WTC11 (cell line): ENCODE results near the gene RBFOX1. TPM values are rescaled to one million over a fixed set of nuclear protein-coding genes. Genes with fewer than 3 reads are reported as not detected.

ENCODE experiments used
- ATAC-seq: fragments of 200-7000 bp; cut with Tn5 transposase; 2 replicates; pipeline ENCODE4 v1.10.0; 2021; ENCODE audit warnings: mild to moderate bottlenecking, moderate library complexity
- CTCF ChIA-PET: fragments of 300-600 bp; sonication (Branson Sonifier 250); formaldehyde crosslinking; loops from one replicate; lab custom pipeline; 2021; ENCODE audit warnings: antibody characterized with exemption; lab: Charles Lee
- POLR2A ChIA-PET: fragments of 350-600 bp; sonication (Branson Sonifier 250); formaldehyde crosslinking; loops from one replicate; lab custom pipeline; 2021; ENCODE audit warnings: antibody characterized with exemption; lab: Charles Lee
- DNase-seq: peaks from one replicate; pipeline ENCODE4 v3.0.0; 2021; ENCODE audit warnings: low spot score
- H3K27ac Mint-ChIP-seq: 2 replicates; pipeline ENCODE4 v1.8.0; 2021; ENCODE audit warnings: mixed read lengths
- H3K27me3 Mint-ChIP-seq: 2 replicates; pipeline ENCODE4 v1.8.0; 2021; ENCODE audit warnings: low read depth, mild to moderate bottlenecking, moderate library complexity, mixed read lengths
- H3K36me3 Mint-ChIP-seq: 2 replicates; pipeline ENCODE4 v1.8.0; 2021; ENCODE audit warnings: mixed read lengths
- H3K4me1 Mint-ChIP-seq: 2 replicates; pipeline ENCODE4 v1.8.0; 2022; ENCODE audit warnings: mixed read lengths
- H3K4me3 Mint-ChIP-seq: 2 replicates; pipeline ENCODE4 v1.8.0; 2021; ENCODE audit warnings: mild to moderate bottlenecking, moderate library complexity, mixed read lengths
- H3K9me3 Mint-ChIP-seq: 2 replicates; pipeline ENCODE4 v1.8.0; 2021; ENCODE audit warnings: mixed read lengths
- AR ChIP-seq: fragments of 250-450 bp; sonication (Bioruptor Pico); IDR thresholded peaks from 2 replicates; pipeline ENCODE4 v1.9.0; 2021; ENCODE audit warnings: mild to moderate bottlenecking
- ATF6 ChIP-seq: sonication (generic); formaldehyde crosslinking; IDR thresholded peaks from 2 replicates; pipeline ENCODE4 v1.8.1; 2023; ENCODE audit warnings: mild to moderate bottlenecking, missing genetic modification reagents
- CREM ChIP-seq: sonication (generic); formaldehyde crosslinking; IDR thresholded peaks from 2 replicates; pipeline ENCODE4 v1.8.1; 2022; ENCODE audit warnings: mild to moderate bottlenecking, missing genetic modification reagents, moderate library complexity
- E2F4 ChIP-seq: sonication (generic); formaldehyde crosslinking; IDR thresholded peaks from 2 replicates; pipeline ENCODE4 v1.8.1; 2022; ENCODE audit warnings: low read depth, mild to moderate bottlenecking, moderate library complexity, missing genetic modification reagents, borderline replicate concordance
- ELF4 ChIP-seq: sonication (generic); formaldehyde crosslinking; IDR thresholded peaks from 2 replicates; pipeline ENCODE4 v1.8.1; 2022; ENCODE audit warnings: low read depth, mild to moderate bottlenecking, moderate library complexity, missing genetic modification reagents
- JAZF1 ChIP-seq: fragments of 250-450 bp; sonication (Bioruptor Pico); IDR thresholded peaks from 2 replicates; pipeline ENCODE4 v1.9.0; 2021; ENCODE audit warnings: moderate library complexity, mild to moderate bottlenecking, inconsistent platforms
- MXD4 ChIP-seq: fragments of 250-450 bp; sonication (Bioruptor Pico); IDR thresholded peaks from 2 replicates; pipeline ENCODE4 v1.8.0; 2021; ENCODE audit warnings: mild to moderate bottlenecking, moderate library complexity, borderline replicate concordance
- NFATC4 ChIP-seq: fragments of 250-450 bp; sonication (Bioruptor Pico); IDR thresholded peaks from 2 replicates; pipeline ENCODE4 v1.9.0; 2021; ENCODE audit warnings: mild to moderate bottlenecking
- STAT6 ChIP-seq: sonication (generic); formaldehyde crosslinking; conservative IDR thresholded peaks from 2 replicates; pipeline ENCODE4 v1.8.1; 2023; ENCODE audit warnings: mild to moderate bottlenecking, low read depth, missing genetic modification reagents, moderate library complexity
- USF2 ChIP-seq: sonication (generic); formaldehyde crosslinking; IDR thresholded peaks from 2 replicates; pipeline ENCODE4 v1.8.1; 2023; ENCODE audit warnings: mild to moderate bottlenecking, missing genetic modification reagents, moderate library complexity
- ZBTB21 ChIP-seq: sonication (generic); formaldehyde crosslinking; IDR thresholded peaks from 2 replicates; pipeline ENCODE4 v1.8.1; 2023; ENCODE audit warnings: mild to moderate bottlenecking, missing genetic modification reagents, borderline replicate concordance
- ZNF263 ChIP-seq: sonication (generic); formaldehyde crosslinking; IDR thresholded peaks from 2 replicates; pipeline ENCODE4 v1.8.1; 2022; ENCODE audit warnings: low read depth, mild to moderate bottlenecking, moderate library complexity, missing genetic modification reagents
- total RNA-seq: library from RNA; stranded (reverse); gene quantifications from 3 replicates; pipeline ENCODE4 v1.2.3, GENCODE V29; 2021

Gene RBFOX1
- total RNA-seq, 1 experiment from 2014 or later = 1.1 TPM

GRCh38 chr16:7318686-7319085, 14.0 kb upstream of the RBFOX1 start (continued):
- TF ChIP-seq E2F4 (CRISPR knock-in tag) (no peak), ELF4 (CRISPR knock-in tag) (no peak), CREM (CRISPR knock-in tag) (no peak), AR (CRISPR knock-in tag) (no peak)

- CTCF ChIA-PET = no interaction called here
- peaks cover 16% of the 10 kb centered on the region for H3K27me3 Mint-ChIP-seq
Measured at GRCh38 chr16:7319514-7319913, 13.1 kb upstream of the RBFOX1 start.

GRCh38 chr16:7321661-7322060, 11.0 kb upstream of the RBFOX1 start:
- POLR2A ChIA-PET = no interaction called here
- Mint-ChIP-seq H3K27me3 (peaks cover 16% of the 10 kb centered on the region), H3K4me3 (no peak overlapping the region)

More at GRCh38 chr16:7319514-7319913, 13.1 kb upstream of the RBFOX1 start:
- no peak for DNase-seq
- H3K9me3 Mint-ChIP-seq = peaks cover 35% of the 10 kb centered on the region
- no peak overlapping the region for H3K27ac Mint-ChIP-seq
- POLR2A ChIA-PET = no interaction called here
- TF ChIP-seq STAT6 (CRISPR knock-in tag) (no peak), MXD4 (CRISPR knock-in tag) (no peak)
- TF ChIP-seq, all 79 proteins: peak for 0
- H3K4me1 Mint-ChIP-seq = no peaks in the 10 kb centered on the region
- ATAC-seq = no peak
- H3K4me3 Mint-ChIP-seq = no peak overlapping the region
- peaks cover 45% of the 10 kb centered on the region for H3K36me3 Mint-ChIP-seq

More at GRCh38 chr16:7321661-7322060, 11.0 kb upstream of the RBFOX1 start:
- CTCF ChIA-PET = no interaction called here
- DNase-seq (no peak), ATAC-seq (no peak)
- H3K27ac Mint-ChIP-seq = no peak overlapping the region
- TF ChIP-seq ELF4 (CRISPR knock-in tag) (no peak), ZNF263 (CRISPR knock-in tag) (no peak), JAZF1 (CRISPR knock-in tag) (no peak), ATF6 (no peak), USF2 (CRISPR knock-in tag) (no peak), ZBTB21 (CRISPR knock-in tag) (no peak), NFATC4 (no peak)
- H3K9me3 Mint-ChIP-seq = peaks cover 48% of the 10 kb centered on the region
- H3K36me3 Mint-ChIP-seq = peaks cover 59% of the 10 kb centered on the region
- H3K4me1 Mint-ChIP-seq = no peaks in the 10 kb centered on the region
